H1 (cell line): ENCODE results near the gene WDFY4. TPM values are rescaled to one million over a fixed set of nuclear protein-coding genes. Genes with fewer than 3 reads are reported as not detected.
A peak's percentile ranks its signal among the peaks of the same experiment; 100 is the strongest.

Experiments
- CTCF ChIA-PET: fragments of 300-600 bp; sonication (Branson Sonifier 250); formaldehyde crosslinking; loops from one replicate; lab custom pipeline; 2021; ENCODE audit not compliant: partially characterized antibody; lab: Charles Lee
- POLR2A ChIA-PET: fragments of 300-600 bp; sonication (Branson Sonifier 250); formaldehyde crosslinking; loops from one replicate; lab custom pipeline; 2021; ENCODE audit warnings: inconsistent platforms; ENCODE audit not compliant: partially characterized antibody; lab: Charles Lee
- DNase-seq, 2 experiments: peaks; one replicate each; pipeline versions ENCODE4 v3.0.0 to v3.0.0-alpha.2; 2010 to 2022; ENCODE audit warnings: low spot score in 2 of 2, low read depth in 1 of 2, mixed read lengths in 1 of 2
- FAIRE-seq: peaks from 2 replicates; lab custom pipeline; 2011; peaks lifted over from hg19 to GRCh38; lab: Jason Lieb, UNC
- H2AFZ ChIP-seq: 2 replicates; pipeline ENCODE4 v1.8.1; 2012; ENCODE audit warnings: low read length, inconsistent platforms
- H2AK5ac ChIP-seq: 2 replicates; pipeline ENCODE4 v1.6.1; 2013; ENCODE audit warnings: low read depth, low read length
- H2BK120ac ChIP-seq: replicated peaks from 2 replicates; pipeline ENCODE3; 2013; ENCODE audit warnings: low read depth, low read length, inconsistent platforms
- H2BK12ac ChIP-seq: 2 replicates; pipeline ENCODE4 v1.6.1; 2013; ENCODE audit warnings: low read depth, low read length
- H2BK15ac ChIP-seq: 2 replicates; pipeline ENCODE4 v1.6.1; 2013; ENCODE audit warnings: low read length
- H2BK20ac ChIP-seq: 2 replicates; pipeline ENCODE4 v1.6.1; 2013; ENCODE audit warnings: low read length
- H2BK5ac ChIP-seq: 2 replicates; pipeline ENCODE4 v1.6.1; 2013; ENCODE audit warnings: low read depth, low read length
- H3K14ac ChIP-seq: 2 replicates; pipeline ENCODE4 v1.6.1; 2013; ENCODE audit warnings: inconsistent platforms; ENCODE audit not compliant: insufficient read length
- H3K18ac ChIP-seq: 2 replicates; pipeline ENCODE4 v1.6.1; 2013; ENCODE audit warnings: low read length; ENCODE audit errors: extremely low read depth
- H3K23ac ChIP-seq: 2 replicates; pipeline ENCODE4 v1.6.1; 2013; ENCODE audit warnings: inconsistent platforms; ENCODE audit not compliant: insufficient read length
- H3K23me2 ChIP-seq: 2 replicates; pipeline ENCODE4 v1.6.1; 2013; ENCODE audit warnings: low read depth, low read length
- H3K27ac ChIP-seq: 2 replicates; pipeline ENCODE4 v1.6.1; 2011; ENCODE audit warnings: low read depth, low read length, inconsistent platforms
- H3K27me3 ChIP-seq, 4 experiments: replicated peaks in 1 of 4; 1 replicate in 1 of 4; 2 replicates in 3 of 4; pipeline versions ENCODE4 v1.6.1 to v1.8.1; 2011 to 2013; ENCODE audit warnings: low read length in 3 of 4, mild to moderate bottlenecking in 3 of 4, inconsistent platforms in 2 of 4, mixed read lengths in 2 of 4, moderate library complexity in 1 of 4; ENCODE audit not compliant: control insufficient read depth in 3 of 4, insufficient read depth in 3 of 4; ENCODE audit errors: extremely low read depth in 1 of 4
- H3K36me3 ChIP-seq, 4 experiments: 2 replicates each; pipeline versions ENCODE4 v1.6.1 to v1.8.1; 2011 to 2013; ENCODE audit warnings: mild to moderate bottlenecking in 4 of 4, low read length in 3 of 4, moderate library complexity in 2 of 4, control low read depth in 1 of 4, inconsistent platforms in 1 of 4; ENCODE audit not compliant: insufficient read depth in 4 of 4, control insufficient read depth in 2 of 4
- H3K4ac ChIP-seq: replicated peaks from 2 replicates; pipeline ENCODE3; 2013; ENCODE audit warnings: low read length, low read depth, mixed read lengths, inconsistent platforms; ENCODE audit not compliant: insufficient read length
- H3K4me1 ChIP-seq, 4 experiments: replicated peaks in 1 of 4; 1 replicate in 1 of 4; 2 replicates in 3 of 4; pipeline versions ENCODE4 v1.6.1 to v1.8.1; 2011 to 2013; ENCODE audit warnings: low read length in 3 of 4, inconsistent platforms in 2 of 4, mixed read lengths in 1 of 4; ENCODE audit not compliant: insufficient read depth in 4 of 4, control insufficient read depth in 3 of 4
- H3K4me2 ChIP-seq, 2 experiments: 2 replicates each; pipeline versions ENCODE4 v1.6.1 to v1.8.1; 2011 to 2013; ENCODE audit warnings: low read depth in 2 of 2, low read length in 2 of 2, control low read depth in 1 of 2, inconsistent platforms in 1 of 2, mild to moderate bottlenecking in 1 of 2; ENCODE audit not compliant: insufficient read depth in 1 of 2
- H3K4me3 ChIP-seq, 4 experiments: fragments of 200-600, 300-600 bp in 1 of 4; sonication (generic), shearing (Covaris generic), sonication (Bioruptor Twin) in 1 of 4; 2 replicates each; pipeline versions ENCODE4 v1.5.1 to v1.8.1; 2011 to 2016; ENCODE audit warnings: low read length in 4 of 4, low read depth in 3 of 4, control low read depth in 2 of 4, inconsistent platforms in 2 of 4, mild to moderate bottlenecking in 2 of 4, mixed read lengths in 1 of 4, moderate library complexity in 1 of 4; ENCODE audit not compliant: insufficient read depth in 2 of 4; ENCODE audit errors: extremely low read depth in 1 of 4
- H3K56ac ChIP-seq: replicated peaks from 2 replicates; pipeline ENCODE3; 2013; ENCODE audit warnings: low read depth, mild to moderate bottlenecking, mixed read lengths, low read length, inconsistent platforms; ENCODE audit not compliant: insufficient read length
- H3K79me1 ChIP-seq: 2 replicates; pipeline ENCODE4 v1.6.1; 2013; ENCODE audit warnings: low read depth, low read length, control low read depth
- H3K79me2 ChIP-seq, 2 experiments: 2 replicates each; pipeline versions ENCODE4 v1.6.1 to v1.8.1; 2012 to 2013; ENCODE audit warnings: low read length in 2 of 2, mild to moderate bottlenecking in 2 of 2, inconsistent platforms in 1 of 2; ENCODE audit not compliant: insufficient read depth in 2 of 2, control insufficient read depth in 1 of 2
- H3K9ac ChIP-seq, 4 experiments: replicated peaks in 1 of 4; 1 replicate in 1 of 4; 2 replicates in 3 of 4; pipeline versions ENCODE4 v1.6.1 to v1.8.1; 2011 to 2013; ENCODE audit warnings: low read depth in 3 of 4, low read length in 3 of 4, control low read depth in 2 of 4, mild to moderate bottlenecking in 2 of 4, moderate library complexity in 2 of 4, inconsistent platforms in 1 of 4; ENCODE audit errors: extremely low read depth in 1 of 4
- H3K9me3 ChIP-seq, 2 experiments: 2 replicates each; pipeline versions ENCODE4 v1.6.1 to v1.8.1; 2012 to 2013; ENCODE audit warnings: mild to moderate bottlenecking in 2 of 2, moderate library complexity in 2 of 2, control low read depth in 1 of 2, inconsistent platforms in 1 of 2, low read depth in 1 of 2, low read length in 1 of 2, mixed read lengths in 1 of 2; ENCODE audit not compliant: insufficient read depth in 2 of 2
- H4K20me1 ChIP-seq, 2 experiments: replicated peaks in 1 of 2; 2 replicates each; pipeline versions ENCODE3 to v1.8.1; 2011 to 2013; ENCODE audit warnings: inconsistent platforms in 2 of 2, low read length in 2 of 2, mild to moderate bottlenecking in 1 of 2; ENCODE audit not compliant: insufficient read depth in 2 of 2, control insufficient read depth in 1 of 2
- H4K5ac ChIP-seq: 2 replicates; pipeline ENCODE4 v1.6.1; 2013; ENCODE audit warnings: low read length, low read depth, mixed read lengths, inconsistent platforms; ENCODE audit not compliant: insufficient read length
- H4K8ac ChIP-seq: 2 replicates; pipeline ENCODE4 v1.8.0; 2013; ENCODE audit warnings: mild to moderate bottlenecking, moderate library complexity, low read length, inconsistent platforms; ENCODE audit not compliant: insufficient read depth; ENCODE audit errors: extremely low read depth
- H4K91ac ChIP-seq: replicated peaks from 2 replicates; pipeline ENCODE3; 2013; ENCODE audit warnings: low read length, mixed read lengths, inconsistent platforms; ENCODE audit not compliant: insufficient read length
- BRCA1 ChIP-seq: IDR thresholded peaks from 2 replicates; pipeline ENCODE4 v1.6.1; 2012; ENCODE audit warnings: low read depth, low read length, improper control_type of control experiment
- JUND ChIP-seq: IDR thresholded peaks from 2 replicates; pipeline ENCODE4 v1.6.1; 2011; ENCODE audit warnings: mild to moderate bottlenecking, improper control_type of control experiment, low read length
- KDM5A ChIP-seq: fragments of 200-600 bp; IDR thresholded peaks from 2 replicates; pipeline ENCODE4 v1.7.1; 2012; ENCODE audit warnings: mild to moderate bottlenecking, low read length, inconsistent platforms, mixed read lengths
- MAFK ChIP-seq: IDR thresholded peaks from 2 replicates; pipeline ENCODE4 v1.6.1; 2012; ENCODE audit warnings: low read depth, mild to moderate bottlenecking, improper control_type of control experiment, low read length
- POLR2A ChIP-seq, 2 experiments: IDR thresholded peaks; 1 replicate in 1 of 2; 2 replicates in 1 of 2; pipeline ENCODE4 v1.6.1; 2011; ENCODE audit warnings: low read depth in 2 of 2, low read length in 2 of 2, mild to moderate bottlenecking in 2 of 2; ENCODE audit errors: control extremely low read depth in 1 of 2
- RXRA ChIP-seq: IDR thresholded peaks from 2 replicates; pipeline ENCODE4 v1.6.1; 2011; ENCODE audit warnings: low read depth, mild to moderate bottlenecking, low read length, moderate library complexity; ENCODE audit not compliant: insufficient read depth
- SIRT6 ChIP-seq: IDR thresholded peaks from one replicate; pipeline ENCODE4 v1.7.1; 2012; ENCODE audit warnings: low read length, inconsistent platforms
- SP2 ChIP-seq: IDR thresholded peaks from 2 replicates; pipeline ENCODE4 v1.6.1; 2012; ENCODE audit warnings: mild to moderate bottlenecking, low read length, inconsistent platforms
- TEAD4 ChIP-seq: IDR thresholded peaks from 2 replicates; pipeline ENCODE4 v1.6.1; 2012; ENCODE audit warnings: low read depth, low read length, inconsistent platforms, mixed read lengths
- ZNF274 ChIP-seq: IDR thresholded peaks from 2 replicates; pipeline ENCODE4 v1.7.0; 2012; ENCODE audit warnings: low read length, borderline replicate concordance; ENCODE audit errors: extremely low read depth
- WGBS, 2 experiments: shearing (Covaris generic) in 1 of 2; methylation state at CpG; one replicate each; pipeline versions ENCODE4 v1.1.6 to v1.1.7; 2013 to 2015; ENCODE audit warnings: low lambda C conversion rate in 2 of 2, mixed read lengths in 2 of 2, inconsistent platforms in 1 of 2, low coverage in 1 of 2, missing lambda C conversion rate in 1 of 2; ENCODE audit not compliant: insufficient replicate concordance in 2 of 2, insufficient coverage in 1 of 2, insufficient read length in 1 of 2; ENCODE audit errors: extremely low coverage in 1 of 2, missing lambda C conversion rate in 1 of 2; 5-methylcytosine and 5-hydroxymethylcytosine counted together
- polyA plus RNA-seq, 7 experiments: library from polyadenylated mRNA; depleted of rRNA in 3 of 7; stranded (reverse) in 5 of 7; unstranded in 2 of 7; fragments of >200 nt in 5 of 7; fragments of 200-250 nt in 2 of 7; gene quantifications; 1 replicate in 5 of 7; 2 replicates in 1 of 7; 4 replicates in 1 of 7; pipeline versions ENCODE4 v1.2.1 to v1.2.3, GENCODE V29; 2011 to 2013; ENCODE audit warnings: missing spikeins in 2 of 7, mixed read lengths in 2 of 7
- total RNA-seq: library from RNA; stranded (reverse); fragmentation: NEBNext Ultra II Directional; extraction: Animal tissue kit (Norgen Biotek cat#: 25700); gene quantifications from 2 replicates; pipeline ENCODE4 v1.2.1, GENCODE V29; 2021
- TF ChIP-seq, protein P1 (sequence below), 3 experiments: IDR thresholded peaks; 1 replicate in 2 of 3; 2 replicates in 1 of 3; pipeline versions ENCODE4 v1.5.1 to v1.6.1; 2011; ENCODE audit warnings: low read length in 3 of 3, mild to moderate bottlenecking in 3 of 3, inconsistent platforms in 2 of 3, low read depth in 1 of 3, moderate library complexity in 1 of 3; ENCODE audit not compliant: insufficient read depth in 1 of 3; ENCODE audit errors: control extremely low read depth in 1 of 3
- TF ChIP-seq, protein P2 (sequence below): IDR thresholded peaks from 2 replicates; pipeline ENCODE4 v1.6.1; 2011; ENCODE audit warnings: low read length, improper control_type of control experiment

Gene WDFY4
- total and polyA plus RNA-seq, 2 of the 8 experiments (the other 6 are each of a cell fraction or from before 2014, with no cell fraction given), result not detected

DNA sequence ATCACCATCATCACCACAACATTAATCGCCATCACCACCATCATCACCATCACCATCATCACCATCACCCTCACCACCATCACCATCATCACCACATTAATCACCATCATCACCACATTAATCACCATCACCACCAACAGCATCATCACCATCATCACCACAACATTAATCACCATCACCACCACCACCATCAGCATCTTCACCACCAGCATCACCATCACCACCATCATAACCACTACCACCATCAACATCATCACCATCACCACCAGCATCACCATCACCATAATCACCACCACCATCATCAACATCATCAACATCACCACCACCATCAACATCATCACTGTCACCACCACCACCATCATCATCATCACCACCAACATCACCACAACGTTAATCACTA, 124.6 kb downstream of the WDFY4 start:
- H4K8ac ChIP-seq, result no peak overlapping the region
- H3K9me3 ChIP-seq, result no peaks in the 10 kb centered on the region
- H3K79me1 ChIP-seq, result no peaks in the 10 kb centered on the region
- H3K23me2 ChIP-seq, result peaks cover 6% of the 10 kb centered on the region; the same call in 1 of the 2 replicates
- no peak overlapping the region for H3K4ac ChIP-seq
- no peak overlapping the region for H2BK5ac ChIP-seq
- POLR2A ChIA-PET, result no interaction called here
- H2BK20ac ChIP-seq, result no peak overlapping the region
- no peak overlapping the region for H3K9ac ChIP-seq
- H3K56ac ChIP-seq, result peak overlapping the region; percentile 95
- no peaks in the 10 kb centered on the region for H3K79me2 ChIP-seq
- no peak overlapping the region for H2BK12ac ChIP-seq
- H4K20me1 ChIP-seq, result peaks cover 0 to 4% of the 10 kb centered on the region in 2 experiments
- H2BK120ac ChIP-seq, result no peak overlapping the region
- DNase-seq (no peak), FAIRE-seq (no peak)
- CTCF ChIA-PET, result no interaction called here
- no peak overlapping the region for H3K27ac ChIP-seq
- peaks cover 0 to 10% (median 3%) of the 10 kb centered on the region in 4 experiments; a peak in 2 of 7 replicates for H3K27me3 ChIP-seq
- H2AK5ac ChIP-seq, result no peak overlapping the region; the same call in 1 of the 2 replicates
- no peak overlapping the region for H3K23ac ChIP-seq
- H2AFZ ChIP-seq, result no peak overlapping the region
- peaks cover 0 to 9% (median 3%) of the 10 kb centered on the region in 4 experiments; a peak in 3 of 7 replicates for H3K4me1 ChIP-seq
- no peak overlapping the region for H4K91ac ChIP-seq
- WGBS, 2 experiments, result 73% methylated on average over 2 of the region's 2 CpGs; no CpG with 5 or more reads in 1 of the 2 experiments
- H3K14ac ChIP-seq, result no peak overlapping the region
- no peak overlapping the region for H4K5ac ChIP-seq
- H3K4me3 ChIP-seq, result no peak overlapping the region
- H3K4me2 ChIP-seq, result no peak overlapping the region
- H2BK15ac ChIP-seq, result no peak overlapping the region
- H3K36me3 ChIP-seq, result no peaks in the 10 kb centered on the region
- H3K18ac ChIP-seq, result no peak overlapping the region
- no peak for TF ChIP-seq RXRA
- TF ChIP-seq JUND, result no peak
- no peak for TF ChIP-seq SP2
- TF ChIP-seq KDM5A, result no peak
- TF ChIP-seq TEAD4, result no peak
- TF ChIP-seq POLR2A (IDR thresholded peaks at IDR 0.05; ENCODE audit: control extremely low read depth in 1 of 2, low read depth in 2 of 2, low read length in 2 of 2), result no peak
- TF ChIP-seq, protein P1, sequence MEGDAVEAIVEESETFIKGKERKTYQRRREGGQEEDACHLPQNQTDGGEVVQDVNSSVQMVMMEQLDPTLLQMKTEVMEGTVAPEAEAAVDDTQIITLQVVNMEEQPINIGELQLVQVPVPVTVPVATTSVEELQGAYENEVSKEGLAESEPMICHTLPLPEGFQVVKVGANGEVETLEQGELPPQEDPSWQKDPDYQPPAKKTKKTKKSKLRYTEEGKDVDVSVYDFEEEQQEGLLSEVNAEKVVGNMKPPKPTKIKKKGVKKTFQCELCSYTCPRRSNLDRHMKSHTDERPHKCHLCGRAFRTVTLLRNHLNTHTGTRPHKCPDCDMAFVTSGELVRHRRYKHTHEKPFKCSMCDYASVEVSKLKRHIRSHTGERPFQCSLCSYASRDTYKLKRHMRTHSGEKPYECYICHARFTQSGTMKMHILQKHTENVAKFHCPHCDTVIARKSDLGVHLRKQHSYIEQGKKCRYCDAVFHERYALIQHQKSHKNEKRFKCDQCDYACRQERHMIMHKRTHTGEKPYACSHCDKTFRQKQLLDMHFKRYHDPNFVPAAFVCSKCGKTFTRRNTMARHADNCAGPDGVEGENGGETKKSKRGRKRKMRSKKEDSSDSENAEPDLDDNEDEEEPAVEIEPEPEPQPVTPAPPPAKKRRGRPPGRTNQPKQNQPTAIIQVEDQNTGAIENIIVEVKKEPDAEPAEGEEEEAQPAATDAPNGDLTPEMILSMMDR (IDR thresholded peaks at IDR 0.05; ENCODE audit: control extremely low read depth in 1 of 3, insufficient read depth in 1 of 3, low read depth in 1 of 3, low read length in 3 of 3), result no peak
- TF ChIP-seq ZNF274, result no peak
- TF ChIP-seq SIRT6, result no peak
- TF ChIP-seq BRCA1, result no peak
- TF ChIP-seq, protein P2, sequence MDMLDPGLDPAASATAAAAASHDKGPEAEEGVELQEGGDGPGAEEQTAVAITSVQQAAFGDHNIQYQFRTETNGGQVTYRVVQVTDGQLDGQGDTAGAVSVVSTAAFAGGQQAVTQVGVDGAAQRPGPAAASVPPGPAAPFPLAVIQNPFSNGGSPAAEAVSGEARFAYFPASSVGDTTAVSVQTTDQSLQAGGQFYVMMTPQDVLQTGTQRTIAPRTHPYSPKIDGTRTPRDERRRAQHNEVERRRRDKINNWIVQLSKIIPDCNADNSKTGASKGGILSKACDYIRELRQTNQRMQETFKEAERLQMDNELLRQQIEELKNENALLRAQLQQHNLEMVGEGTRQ, result no peak
- no peak for TF ChIP-seq MAFK
